HG03565 (cell line): Measurements from ENCODE around the gene GPRC5C.

ENCODE experiments used
- ATAC-seq: cut with Tn5 transposase; IDR thresholded peaks from one replicate; pipeline ENCODE4 v1.9.1; 2021; ENCODE audit warnings: mild to moderate bottlenecking, moderate library complexity; ENCODE audit not compliant: unreplicated experiment

The GPRC5C gene

GRCh38 chr17:74431568-74432423 lies at the start of gene GPRC5C:
GPRC5C (plus strand) TSS chr17:74432088; CDS start chr17:74439777, 7,689 bp downstream.
- ATAC-seq, result no peak

- no peak for ATAC-seq
Observed at GRCh38 chr17:74383141-74383540, 48.7 kb upstream of the GPRC5C start.

- no peak for ATAC-seq
Observed at GRCh38 chr17:74385201-74385600, 46.7 kb upstream of the GPRC5C start.

GRCh38 chr17:74386386-74386785 lies 45.5 kb upstream of the GPRC5C start:
- ATAC-seq, result no peak

- no peak for ATAC-seq
Observed at GRCh38 chr17:74387365-74388218, 44.3 kb upstream of the GPRC5C start.

GRCh38 chr17:74389084-74389753 lies 42.7 kb upstream of the GPRC5C start:
- ATAC-seq, result no peak

- no peak for ATAC-seq
Observed at GRCh38 chr17:74389937-74390679, 41.8 kb upstream of the GPRC5C start.

- ATAC-seq, result no peak
Observed at GRCh38 chr17:74390680-74391653, 40.9 kb upstream of the GPRC5C start.

- ATAC-seq, result no peak
Observed at GRCh38 chr17:74391771-74392170, 40.1 kb upstream of the GPRC5C start.

- ATAC-seq, result no peak
Observed at GRCh38 chr17:74392848-74393247, 39.0 kb upstream of the GPRC5C start.

- no peak for ATAC-seq
Observed at GRCh38 chr17:74393346-74393942, 38.4 kb upstream of the GPRC5C start.

GRCh38 chr17:74394275-74394950 lies 37.5 kb upstream of the GPRC5C start:
- ATAC-seq, result no peak

- ATAC-seq, result no peak
Observed at GRCh38 chr17:74394977-74395376, 36.9 kb upstream of the GPRC5C start.

- no peak for ATAC-seq
Observed at GRCh38 chr17:74396567-74396966, 35.3 kb upstream of the GPRC5C start.

- ATAC-seq, result no peak
Observed at GRCh38 chr17:74402048-74402447, 29.8 kb upstream of the GPRC5C start.

- ATAC-seq, result no peak
Observed at GRCh38 chr17:74403512-74404137, 28.3 kb upstream of the GPRC5C start.

GRCh38 chr17:74404218-74404617 lies 27.7 kb upstream of the GPRC5C start:
- no peak for ATAC-seq

- ATAC-seq, result no peak
Observed at GRCh38 chr17:74404789-74405188, 27.1 kb upstream of the GPRC5C start.
